ENCODE results near the gene CCNJL.

DNA sequence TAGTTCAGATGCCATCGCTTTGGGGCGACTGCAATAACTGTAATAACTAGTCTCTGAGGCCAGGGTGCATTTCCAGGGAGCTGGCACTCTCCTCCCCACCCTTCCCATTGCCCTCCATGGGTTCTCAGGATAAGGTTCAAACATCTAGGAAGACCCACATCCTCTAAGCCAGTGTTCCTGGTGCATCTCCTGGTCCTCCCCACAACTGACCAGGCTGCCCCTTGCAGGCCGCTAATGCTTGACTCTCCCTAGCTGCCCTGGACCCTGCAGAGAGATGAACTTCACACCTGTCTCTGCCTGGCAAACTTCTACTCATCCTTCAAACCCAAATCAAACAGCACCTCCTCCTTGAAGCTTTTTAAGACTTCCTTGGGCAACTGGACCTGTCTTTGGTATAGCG lies 15.9 kb downstream of the CCNJL start:
- TF ChIP-seq POLR2AphosphoS5 (IDR thresholded peaks at IDR 0.05; ENCODE audit: low read depth, low read length) = no peak
- no peak for TF ChIP-seq POLR2A (IDR thresholded peaks at IDR 0.05; ENCODE audit: low read depth, low read length)
- no peak for TF ChIP-seq PAX5 (IDR thresholded peaks at IDR 0.05; ENCODE audit: insufficient read depth, low read length, severe bottlenecking)
- no peak for TF ChIP-seq TAF1 (IDR thresholded peaks at IDR 0.05; ENCODE audit: low read depth, low read length)
